IMR-90 (cell line): ENCODE measurements around the gene PNKP. TPM values are rescaled to one million over a fixed set of nuclear protein-coding genes. Genes with fewer than 3 reads are reported as not detected.
"Not testable (repeated sequence)": the region's sequence is repeated elsewhere in the genome, so short reads cannot be mapped to it uniquely, and the experiment has no call there.

Source experiments
- ATAC-seq: fragments of 200-7000 bp; cut with Tn5 transposase; 2 replicates; pipeline ENCODE4 v1.9.1; 2020; ENCODE audit warnings: low read depth, mild to moderate bottlenecking, moderate library complexity
- BruUV-seq: library from RNA; stranded (reverse); fragments of 400-500 nt; replicated peaks from 2 replicates; lab custom pipeline; 2021; lab: Mats Ljungman, UMichigan
- CTCF ChIA-PET: fragments of 300-600 bp; formaldehyde crosslinking; extraction: SDS; loops from one replicate; lab custom pipeline; 2021; ENCODE audit warnings: antibody characterized with exemption; lab: Yijun Ruan, JAX
- POLR2A ChIA-PET: fragments of 300-600 bp; sonication (Branson Sonifier 250); formaldehyde crosslinking; loops from one replicate; lab custom pipeline; 2022; ENCODE audit warnings: antibody characterized with exemption; ENCODE audit not compliant: unreplicated experiment; lab: Charles Lee
- DNase-seq: peaks from one replicate; pipeline ENCODE4 v3.0.0; 2013
- H2AFZ ChIP-seq: replicated peaks from 2 replicates; pipeline ENCODE3; 2013; ENCODE audit warnings: low read length, mild to moderate bottlenecking; ENCODE audit not compliant: poor library complexity
- H2AK5ac ChIP-seq: 2 replicates; pipeline ENCODE4 v1.6.1; 2013; ENCODE audit warnings: low read depth, low read length, inconsistent platforms
- H2AK9ac ChIP-seq: replicated peaks from 2 replicates; pipeline ENCODE3; 2013; ENCODE audit warnings: mild to moderate bottlenecking, low read depth, low read length, moderate library complexity; ENCODE audit not compliant: poor library complexity
- H2BK120ac ChIP-seq: 2 replicates; pipeline ENCODE4 v1.6.1; 2013; ENCODE audit warnings: low read depth, low read length, inconsistent platforms
- H2BK15ac ChIP-seq: 3 replicates; pipeline ENCODE4 v1.6.1; 2013; ENCODE audit warnings: low read depth, low read length, inconsistent platforms
- H2BK20ac ChIP-seq: 2 replicates; pipeline ENCODE4 v1.6.1; 2013; ENCODE audit warnings: low read depth, mild to moderate bottlenecking, inconsistent platforms, low read length, moderate library complexity
- H2BK5ac ChIP-seq: 2 replicates; pipeline ENCODE4 v1.6.1; 2013; ENCODE audit warnings: mild to moderate bottlenecking, low read depth, low read length, inconsistent platforms; ENCODE audit not compliant: poor library complexity, severe bottlenecking
- H3K14ac ChIP-seq: replicated peaks from 2 replicates; pipeline ENCODE4 v1.6.1; 2013; ENCODE audit warnings: low read depth, low read length, inconsistent platforms
- H3K18ac ChIP-seq: 2 replicates; pipeline ENCODE4 v1.6.1; 2013; ENCODE audit warnings: low read depth, low read length, control low read depth
- H3K23ac ChIP-seq: 2 replicates; pipeline ENCODE4 v1.6.1; 2013; ENCODE audit warnings: low read depth, low read length, inconsistent platforms
- H3K27ac ChIP-seq: 2 replicates; pipeline ENCODE4 v1.5.1; 2013; ENCODE audit warnings: mild to moderate bottlenecking, control low read depth, low read length; ENCODE audit not compliant: insufficient read depth
- H3K27me3 ChIP-seq: 2 replicates; pipeline ENCODE4 v1.6.1; 2013; ENCODE audit warnings: low read length; ENCODE audit not compliant: control insufficient read depth, insufficient read depth
- H3K36me3 ChIP-seq: 2 replicates; pipeline ENCODE4 v1.6.1; 2013; ENCODE audit warnings: low read length, mixed read lengths; ENCODE audit not compliant: control insufficient read depth, insufficient read depth
- H3K4ac ChIP-seq: 2 replicates; pipeline ENCODE4 v1.6.1; 2013; ENCODE audit warnings: low read depth, low read length, inconsistent platforms
- H3K4me1 ChIP-seq: 2 replicates; pipeline ENCODE4 v1.6.1; 2013; ENCODE audit warnings: low read length, mixed read lengths; ENCODE audit not compliant: control insufficient read depth, insufficient read depth
- H3K4me2 ChIP-seq: 2 replicates; pipeline ENCODE4 v1.6.1; 2013; ENCODE audit warnings: low read depth, mild to moderate bottlenecking, control low read depth, low read length, moderate library complexity
- H3K4me3 ChIP-seq: 2 replicates; pipeline ENCODE4 v1.5.1; 2013; ENCODE audit warnings: low read depth, mild to moderate bottlenecking, control low read depth, low read length, moderate library complexity; ENCODE audit not compliant: insufficient read depth
- H3K56ac ChIP-seq: 2 replicates; pipeline ENCODE4 v1.6.1; 2013; ENCODE audit warnings: low read length, inconsistent platforms; ENCODE audit not compliant: insufficient read depth; ENCODE audit errors: extremely low read depth
- H3K79me1 ChIP-seq, 2 experiments: 2 replicates each; pipeline ENCODE4 v1.6.1; 2013; ENCODE audit warnings: low read length in 2 of 2, inconsistent platforms in 1 of 2, low read depth in 1 of 2
- H3K9ac ChIP-seq: 2 replicates; pipeline ENCODE4 v1.6.1; 2013; ENCODE audit warnings: low read depth, low read length, control low read depth
- H3K9me1 ChIP-seq: 2 replicates; pipeline ENCODE4 v1.6.1; 2013; ENCODE audit warnings: low read length, inconsistent platforms; ENCODE audit not compliant: insufficient read depth
- H3K9me3 ChIP-seq: 2 replicates; pipeline ENCODE4 v1.6.1; 2013; ENCODE audit warnings: low read length; ENCODE audit not compliant: control insufficient read depth, insufficient read depth
- H4K20me1 ChIP-seq: 2 replicates; pipeline ENCODE4 v1.6.1; 2013; ENCODE audit warnings: low read length, inconsistent platforms; ENCODE audit not compliant: insufficient read depth
- H4K5ac ChIP-seq: 2 replicates; pipeline ENCODE4 v1.6.1; 2013; ENCODE audit warnings: mild to moderate bottlenecking, low read depth, low read length, control low read depth
- H4K8ac ChIP-seq, 2 experiments: 2 replicates each; pipeline ENCODE4 v1.6.1; 2013; ENCODE audit warnings: low read depth in 2 of 2, low read length in 2 of 2, control low read depth in 1 of 2, inconsistent platforms in 1 of 2
- H4K91ac ChIP-seq: 2 replicates; pipeline ENCODE4 v1.6.1; 2013; ENCODE audit warnings: low read depth, low read length, inconsistent platforms; ENCODE audit not compliant: insufficient read depth
- WGBS, 2 experiments: methylation state at CpG; one replicate each; pipeline versions ENCODE4 v1.1.5 to v1.1.7; 2013; ENCODE audit warnings: missing lambda C conversion rate in 2 of 2; ENCODE audit not compliant: insufficient read length in 1 of 2; ENCODE audit errors: extremely low coverage in 2 of 2; 5-methylcytosine and 5-hydroxymethylcytosine counted together
- dilution Hi-C: fragments of 300-500 bp; cut with HindIII; formaldehyde crosslinking; loops from one replicate; pipeline ENCODE4 v1.14.3; 2018; ENCODE audit warnings: low sequenced_read_pairs; ENCODE audit not compliant: unreplicated experiment
- in situ Hi-C: fragments of 300-500 bp; cut with MboI; formaldehyde crosslinking; loops from 3 replicates; pipeline ENCODE4 v1.14.3; 2019; ENCODE audit warnings: low sequenced_read_pairs, inconsistent platforms, mixed read lengths
- intact Hi-C: fragments of 100-400 bp; cut with micrococcal nuclease; formaldehyde crosslinking; loops from 2 replicates; pipeline ENCODE4 v1.10.0; 2022
- polyA plus RNA-seq, 3 experiments: library from polyadenylated mRNA; depleted of rRNA; stranded (reverse); fragments of >200 nt; gene quantifications; 2 replicates each; pipeline ENCODE4 v1.2.3, GENCODE V29; 2012; ENCODE audit warnings: low replicate concordance in 1 of 3
- total RNA-seq: library from RNA; depleted of rRNA; stranded (reverse); fragments of >200 nt; gene quantifications from 2 replicates; pipeline ENCODE4 v1.2.3, GENCODE V29; 2012

PNKP gene
- total and polyA plus RNA-seq, 2 of the 4 experiments (the other 2 are of a cell fraction) = 14.2 to 25.0 TPM

DNA sequence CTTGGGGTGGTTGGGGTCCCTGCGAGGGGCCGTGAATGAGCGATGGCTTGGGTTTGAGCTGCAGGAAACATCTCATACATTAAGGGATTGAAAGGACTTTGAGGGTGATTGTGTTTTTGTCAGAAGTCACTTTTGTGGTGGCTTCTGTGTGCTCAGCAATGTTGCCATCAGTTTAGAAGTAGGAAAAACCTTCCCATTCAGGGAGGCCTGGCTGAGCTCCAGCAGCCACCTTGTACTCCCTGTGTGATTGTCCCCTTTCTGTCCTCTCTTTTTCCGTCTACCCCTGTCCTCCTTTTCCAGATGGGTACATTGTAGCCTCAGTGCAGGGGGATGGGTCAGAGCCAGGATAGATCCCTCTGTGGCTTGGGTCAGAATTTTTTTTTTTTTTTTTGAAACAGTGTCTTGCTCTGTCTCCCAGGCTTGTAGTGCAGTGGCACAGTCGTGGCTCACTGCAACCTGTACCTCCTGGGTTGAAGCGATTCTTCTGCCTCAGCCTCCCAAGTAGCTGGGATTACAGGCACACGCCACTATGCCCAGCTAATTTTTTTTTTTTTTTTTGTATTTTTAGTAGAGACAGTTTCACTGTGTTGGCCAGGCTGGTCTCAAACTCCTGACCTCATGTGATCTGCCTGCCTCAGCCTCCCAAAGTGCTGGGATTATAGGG, 47.8 kb downstream of the PNKP start:
- H2AK9ac ChIP-seq, POLR2A ChIA-PET: not testable (repeated sequence)
- H4K20me1 ChIP-seq = peaks cover 12% of the 10 kb centered on the region; the same call in 1 of the 2 replicates

More for the DNA sequence above, 47.8 kb downstream of the PNKP start:
- CTCF ChIA-PET, BruUV-seq, H2BK5ac ChIP-seq, H3K4me1 ChIP-seq, H2AK5ac ChIP-seq, H2BK15ac ChIP-seq, H3K56ac ChIP-seq, H3K4ac ChIP-seq, DNase-seq, H2BK20ac ChIP-seq, H3K27ac ChIP-seq, H2AFZ ChIP-seq, H3K9ac ChIP-seq, H3K18ac ChIP-seq, H3K9me1 ChIP-seq, H4K8ac ChIP-seq, in situ Hi-C loops, H3K27me3 ChIP-seq, ATAC-seq, H3K4me3 ChIP-seq, H3K14ac ChIP-seq, H4K5ac ChIP-seq, H3K9me3 ChIP-seq, H2BK120ac ChIP-seq, H4K91ac ChIP-seq, dilution Hi-C loops: not testable (repeated sequence)
- peaks cover 22 to 51% of the 10 kb centered on the region in 2 experiments for H3K79me1 ChIP-seq
- WGBS, 2 experiments = no CpG with 5 or more reads among the region's 7 CpGs
- H3K4me2 ChIP-seq = peak overlapping the region; percentile 58; the same call in 1 of the 2 replicates
- intact Hi-C loops = loop anchor here (2.0 to 10.0 kb wide), 2 partner anchors 29 to 105 kb away; no protein-coding TSS in a partner anchor
- peak overlapping the region; percentile 31; the same call in 1 of the 2 replicates for H3K23ac ChIP-seq
- H3K36me3 ChIP-seq = peaks cover 11% of the 10 kb centered on the region
